ENCODE measurements around the gene TNS3. TPM values are rescaled to one million over a fixed set of nuclear protein-coding genes. Genes with fewer than 3 reads are reported as not detected.

TNS3 gene
- total and polyA plus RNA-seq, 10 of the 15 experiments (the other 5 are each of a cell fraction or from before 2014, with no cell fraction given) = 0.27 to 2.7 (median 0.79) TPM

DNA sequence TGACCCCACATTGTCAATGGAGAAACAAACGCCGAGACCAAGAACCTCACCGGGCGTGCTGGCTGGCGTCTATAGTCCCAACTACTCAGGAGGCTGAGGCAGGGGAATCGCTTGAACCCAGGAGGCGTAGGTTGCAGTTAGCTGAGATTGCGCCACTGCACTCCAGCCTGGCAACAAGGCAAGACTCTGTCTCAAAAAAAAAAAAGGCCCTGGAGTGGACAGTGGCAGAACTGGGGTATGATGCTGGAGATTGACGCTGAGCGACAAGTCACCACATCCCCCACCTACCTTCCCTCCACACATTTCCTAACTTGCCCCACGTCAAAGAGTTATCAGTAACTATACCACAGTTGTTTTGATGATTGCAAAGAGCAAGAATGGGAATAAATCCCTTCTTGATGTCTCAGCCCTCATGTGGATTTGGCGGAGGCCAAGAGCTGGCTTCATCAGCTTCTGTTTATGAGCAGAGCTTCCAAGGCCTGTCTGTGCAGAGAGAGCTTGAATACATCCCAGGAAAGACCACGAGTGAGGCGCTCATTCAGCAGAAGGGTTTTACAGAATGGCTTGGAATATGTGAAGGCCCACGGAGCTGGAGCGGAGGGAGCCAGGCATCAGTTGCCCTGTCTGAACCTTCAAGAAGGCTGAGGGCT lies 28.0 kb upstream of the TNS3 start:
- Histone ChIP-seq H3K9ac (ENCODE audit: control insufficient read depth, insufficient read depth, low read length) (no peak overlapping the region), H3K27me3 (replicated peaks in 1 of 2; ENCODE audit: control insufficient read depth in 2 of 2, insufficient read depth in 2 of 2, low read length in 1 of 2) (no peaks in the 10 kb centered on the region), H3K79me2 (ENCODE audit: control insufficient read depth, insufficient read depth, low read length) (no peaks in the 10 kb centered on the region), H3K9me3 (replicated peaks; ENCODE audit: control insufficient read depth, insufficient read depth, low read length) (no peaks in the 10 kb centered on the region), H3K27ac (ENCODE audit: control insufficient read depth, insufficient read depth) (no peak overlapping the region), H3K36me3 (ENCODE audit: control insufficient read depth in 2 of 2, insufficient read depth in 2 of 2, low read length in 1 of 2) (no peaks in the 10 kb centered on the region), H2AFZ (ENCODE audit: control insufficient read depth, low read depth, low read length) (no peak overlapping the region), H3K4me1 (ENCODE audit: control insufficient read depth, insufficient read depth, low read length) (no peaks in the 10 kb centered on the region), H3K4me2 (ENCODE audit: control insufficient read depth, insufficient read depth) (no peak overlapping the region), H3K4me3 (no peak overlapping the region), H4K20me1 (ENCODE audit: control insufficient read depth, insufficient read depth) (no peaks in the 10 kb centered on the region)
- FAIRE-seq = no peak
- no TSS peak for BruUV-seq (replicated peaks)
- 62% methylated on average over 16 of the region's 16 CpGs for WGBS (ENCODE audit: insufficient coverage, insufficient replicate concordance, low lambda C conversion rate, missing lambda C conversion rate)
- RAD21 ChIA-PET (ENCODE audit: unreplicated experiment) = no interaction called here
- POLR2A ChIA-PET = no interaction called here
- no peak for DNase-seq (ENCODE audit: low read depth, low spot score)
- ATAC-seq = no peak
- CTCF ChIA-PET = no interaction called here
- intact Hi-C loops (cut with micrococcal nuclease; ENCODE audit: unreplicated experiment) = no loop called here
- SMC1A ChIA-PET (ENCODE audit: uncharacterized antibody, unreplicated experiment) = interaction anchor here (1.0 kb wide), 1 partner anchor 25 kb away, joined by 3 read pairs; no protein-coding TSS in a partner anchor
- in situ Hi-C loops (cut with MboI) = no loop called here
- TF ChIP-seq SRF (IDR thresholded peaks at IDR 0.05; ENCODE audit: low read depth in 2 of 2, low read length in 2 of 2) (no peak), HDAC6 (IDR thresholded peaks at IDR 0.05; ENCODE audit: unreplicated experiment) (no peak), ETV6 (conservative IDR thresholded peaks at IDR 0.05 in 1 of 2, IDR thresholded peaks at IDR 0.05 in 1 of 2; ENCODE audit: borderline replicate concordance in 1 of 2, low read depth in 1 of 2) (no peak), FOS (IDR thresholded peaks at IDR 0.05; ENCODE audit: borderline replicate concordance, extremely low read depth, insufficient read length) (no peak), SIX5 (IDR thresholded peaks at IDR 0.05; ENCODE audit: low read depth, low read length, severe bottlenecking) (no peak), NRF1 (conservative IDR thresholded peaks at IDR 0.05; ENCODE audit: low read depth, low read length) (no peak), ASH2L (IDR thresholded peaks at IDR 0.05; ENCODE audit: borderline replicate concordance, low read depth) (no peak), CHD4 (IDR thresholded peaks at IDR 0.05) (no peak), ZNF207 (IDR thresholded peaks at IDR 0.05; ENCODE audit: borderline replicate concordance) (no peak), NR2C2 (IDR thresholded peaks at IDR 0.05; ENCODE audit: borderline replicate concordance, control insufficient read depth, insufficient read length, low read depth) (no peak), WRNIP1 (IDR thresholded peaks at IDR 0.05; ENCODE audit: borderline replicate concordance, low read depth, low read length) (no peak), RELB (IDR thresholded peaks at IDR 0.05; ENCODE audit: low read depth) (no peak), MYB (IDR thresholded peaks at IDR 0.05; ENCODE audit: borderline replicate concordance, low read depth, low read length) (no peak), RUNX3 (IDR thresholded peaks at IDR 0.05; ENCODE audit: low read length) (no peak), RB1 (IDR thresholded peaks at IDR 0.05; ENCODE audit: borderline replicate concordance) (no peak)
- TF ChIP-seq, protein P1, sequence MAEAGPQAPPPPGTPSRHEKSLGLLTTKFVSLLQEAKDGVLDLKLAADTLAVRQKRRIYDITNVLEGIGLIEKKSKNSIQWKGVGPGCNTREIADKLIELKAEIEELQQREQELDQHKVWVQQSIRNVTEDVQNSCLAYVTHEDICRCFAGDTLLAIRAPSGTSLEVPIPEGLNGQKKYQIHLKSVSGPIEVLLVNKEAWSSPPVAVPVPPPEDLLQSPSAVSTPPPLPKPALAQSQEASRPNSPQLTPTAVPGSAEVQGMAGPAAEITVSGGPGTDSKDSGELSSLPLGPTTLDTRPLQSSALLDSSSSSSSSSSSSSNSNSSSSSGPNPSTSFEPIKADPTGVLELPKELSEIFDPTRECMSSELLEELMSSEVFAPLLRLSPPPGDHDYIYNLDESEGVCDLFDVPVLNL (IDR thresholded peaks at IDR 0.05; ENCODE audit: low read depth, low read length) = no peak
- TF ChIP-seq, protein P2, sequence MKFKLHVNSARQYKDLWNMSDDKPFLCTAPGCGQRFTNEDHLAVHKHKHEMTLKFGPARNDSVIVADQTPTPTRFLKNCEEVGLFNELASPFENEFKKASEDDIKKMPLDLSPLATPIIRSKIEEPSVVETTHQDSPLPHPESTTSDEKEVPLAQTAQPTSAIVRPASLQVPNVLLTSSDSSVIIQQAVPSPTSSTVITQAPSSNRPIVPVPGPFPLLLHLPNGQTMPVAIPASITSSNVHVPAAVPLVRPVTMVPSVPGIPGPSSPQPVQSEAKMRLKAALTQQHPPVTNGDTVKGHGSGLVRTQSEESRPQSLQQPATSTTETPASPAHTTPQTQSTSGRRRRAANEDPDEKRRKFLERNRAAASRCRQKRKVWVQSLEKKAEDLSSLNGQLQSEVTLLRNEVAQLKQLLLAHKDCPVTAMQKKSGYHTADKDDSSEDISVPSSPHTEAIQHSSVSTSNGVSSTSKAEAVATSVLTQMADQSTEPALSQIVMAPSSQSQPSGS (IDR thresholded peaks at IDR 0.05; ENCODE audit: low read length) = no peak
- TF ChIP-seq, protein P3, sequence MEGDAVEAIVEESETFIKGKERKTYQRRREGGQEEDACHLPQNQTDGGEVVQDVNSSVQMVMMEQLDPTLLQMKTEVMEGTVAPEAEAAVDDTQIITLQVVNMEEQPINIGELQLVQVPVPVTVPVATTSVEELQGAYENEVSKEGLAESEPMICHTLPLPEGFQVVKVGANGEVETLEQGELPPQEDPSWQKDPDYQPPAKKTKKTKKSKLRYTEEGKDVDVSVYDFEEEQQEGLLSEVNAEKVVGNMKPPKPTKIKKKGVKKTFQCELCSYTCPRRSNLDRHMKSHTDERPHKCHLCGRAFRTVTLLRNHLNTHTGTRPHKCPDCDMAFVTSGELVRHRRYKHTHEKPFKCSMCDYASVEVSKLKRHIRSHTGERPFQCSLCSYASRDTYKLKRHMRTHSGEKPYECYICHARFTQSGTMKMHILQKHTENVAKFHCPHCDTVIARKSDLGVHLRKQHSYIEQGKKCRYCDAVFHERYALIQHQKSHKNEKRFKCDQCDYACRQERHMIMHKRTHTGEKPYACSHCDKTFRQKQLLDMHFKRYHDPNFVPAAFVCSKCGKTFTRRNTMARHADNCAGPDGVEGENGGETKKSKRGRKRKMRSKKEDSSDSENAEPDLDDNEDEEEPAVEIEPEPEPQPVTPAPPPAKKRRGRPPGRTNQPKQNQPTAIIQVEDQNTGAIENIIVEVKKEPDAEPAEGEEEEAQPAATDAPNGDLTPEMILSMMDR (IDR thresholded peaks at IDR 0.05 in 2 of 3, conservative IDR thresholded peaks at IDR 0.05 in 1 of 3; ENCODE audit: control insufficient read depth in 2 of 3, extremely low read depth in 1 of 3, insufficient read depth in 1 of 3, low read depth in 3 of 3, low read length in 3 of 3) = no peak

Measured in GM12878 (cell line).